ENCODE results near the gene FN3KRP.

FN3KRP gene

GRCh38 chr17:82716203-82717010 is at the start of gene FN3KRP:
Gene FN3KRP (plus strand): TSS chr17:82716706. CDS start chr17:82716756, 50 bp downstream.
- peak; percentile 71 to 90 for DNase-seq (ENCODE audit: extremely low read depth in 1 of 2, low read depth in 1 of 2)

GRCh38 chr17:82666931-82667667 is 49.4 kb upstream of the FN3KRP start:
- no peak for DNase-seq (ENCODE audit: extremely low read depth in 1 of 2, low read depth in 1 of 2)

GRCh38 chr17:82667668-82668000 is 48.9 kb upstream of the FN3KRP start:
- no peak for DNase-seq (ENCODE audit: extremely low read depth in 1 of 2, low read depth in 1 of 2)

- DNase-seq (ENCODE audit: extremely low read depth in 1 of 2, low read depth in 1 of 2) = no peak
These were observed 48.4 kb upstream of the FN3KRP start for GRCh38 chr17:82668024-82668630.

GRCh38 chr17:82668631-82669099 is 47.8 kb upstream of the FN3KRP start:
- DNase-seq (ENCODE audit: extremely low read depth in 1 of 2, low read depth in 1 of 2) = no peak

GRCh38 chr17:82670661-82671450 is 45.6 kb upstream of the FN3KRP start:
- DNase-seq (ENCODE audit: extremely low read depth in 1 of 2, low read depth in 1 of 2) = no peak

GRCh38 chr17:82674656-82675475 is 41.6 kb upstream of the FN3KRP start:
- DNase-seq (ENCODE audit: extremely low read depth in 1 of 2, low read depth in 1 of 2) = no peak

GRCh38 chr17:82675476-82676245 is 40.8 kb upstream of the FN3KRP start:
- no peak for DNase-seq (ENCODE audit: extremely low read depth in 1 of 2, low read depth in 1 of 2)

- DNase-seq (ENCODE audit: extremely low read depth in 1 of 2, low read depth in 1 of 2) = no peak
These were observed 39.1 kb upstream of the FN3KRP start for GRCh38 chr17:82677353-82677925.

- DNase-seq (ENCODE audit: extremely low read depth in 1 of 2, low read depth in 1 of 2) = no peak
These were observed 38.1 kb upstream of the FN3KRP start for GRCh38 chr17:82678265-82678891.

GRCh38 chr17:82679586-82680465 is 36.7 kb upstream of the FN3KRP start:
- DNase-seq (ENCODE audit: extremely low read depth in 1 of 2, low read depth in 1 of 2) = no peak

- DNase-seq (ENCODE audit: extremely low read depth in 1 of 2, low read depth in 1 of 2) = no peak
These were observed 35.0 kb upstream of the FN3KRP start for GRCh38 chr17:82681547-82681946.

GRCh38 chr17:82683534-82683933 is 33.0 kb upstream of the FN3KRP start:
- no peak for DNase-seq (ENCODE audit: extremely low read depth in 1 of 2, low read depth in 1 of 2)

GRCh38 chr17:82684228-82684841 is 32.2 kb upstream of the FN3KRP start:
- DNase-seq (ENCODE audit: extremely low read depth in 1 of 2, low read depth in 1 of 2) = no peak

- DNase-seq (ENCODE audit: extremely low read depth in 1 of 2, low read depth in 1 of 2) = no peak
These were observed 31.2 kb upstream of the FN3KRP start for GRCh38 chr17:82685291-82685690.

GRCh38 chr17:82686366-82687324 is 29.9 kb upstream of the FN3KRP start:
- no peak for DNase-seq (ENCODE audit: extremely low read depth in 1 of 2, low read depth in 1 of 2)

Measured in activated CD8-positive, alpha-beta memory T cell treated with anti-CD3 and anti-CD28 coated beads for 1 hour (primary cell).